ENCODE results near the gene LCTL.
"Not testable (repeated sequence)": the region's sequence is repeated elsewhere in the genome, so short reads cannot be mapped to it uniquely, and the experiment has no call there.

Gene LCTL

GRCh38 chr15:66564136-66565041 is 1.4 kb downstream of the LCTL start:
- DNase-seq = no peak

- DNase-seq = no peak
Measured at GRCh38 chr15:66563566-66564110, 2.2 kb downstream of the LCTL start.

GRCh38 chr15:66563126-66563525 is 2.7 kb downstream of the LCTL start:
- no peak for DNase-seq

GRCh38 chr15:66560856-66561525 is 4.8 kb downstream of the LCTL start:
- no peak for DNase-seq

- no peak for DNase-seq
Measured at GRCh38 chr15:66558271-66558670, 7.5 kb downstream of the LCTL start.

GRCh38 chr15:66555685-66556084 is 10.1 kb downstream of the LCTL start:
- no peak for DNase-seq

GRCh38 chr15:66545255-66545654 is 20.5 kb downstream of the LCTL start:
- no peak for DNase-seq

GRCh38 chr15:66542896-66543295 is 22.9 kb downstream of the LCTL start:
- no peak for DNase-seq

- DNase-seq = no peak
Measured at GRCh38 chr15:66535056-66535455, 30.7 kb downstream of the LCTL start.

GRCh38 chr15:66524838-66525237 is 41.0 kb downstream of the LCTL start:
- DNase-seq = no peak

- DNase-seq = no peak
Measured at GRCh38 chr15:66523926-66524325, 41.9 kb downstream of the LCTL start.

GRCh38 chr15:66515901-66516322 is 49.9 kb downstream of the LCTL start:
- DNase-seq = no peak

- DNase-seq = no peak
Measured at GRCh38 chr15:66514586-66514985, 51.2 kb downstream of the LCTL start.

- no peak for DNase-seq
Measured at GRCh38 chr15:66508293-66508883, 57.4 kb downstream of the LCTL start.

GRCh38 chr15:66505818-66506217 is 60.0 kb downstream of the LCTL start:
- no peak for DNase-seq

GRCh38 chr15:66505430-66505811 is 60.4 kb downstream of the LCTL start:
- no peak for DNase-seq

- DNase-seq = peak; percentile 55
Measured at GRCh38 chr15:66504563-66505429, 61.0 kb downstream of the LCTL start, which contains the start of the genes RPL4 and ZWILCH. RPL4 (minus strand) TSS chr15:66504855; CDS start chr15:66504790, 65 bp downstream. ZWILCH (plus strand) TSS chr15:66505326; CDS start chr15:66505339, 13 bp downstream.

GRCh38 chr15:66503780-66504562 is 61.8 kb downstream of the LCTL start:
- DNase-seq = no peak

- DNase-seq = not testable (repeated sequence)
Measured at GRCh38 chr15:66503041-66503648, 62.7 kb downstream of the LCTL start.

- DNase-seq = no peak
Measured at GRCh38 chr15:66502491-66502890, 63.3 kb downstream of the LCTL start.

GRCh38 chr15:66500346-66500745 is 65.5 kb downstream of the LCTL start:
- not testable (repeated sequence) for DNase-seq
